Calu3 (cell line): ENCODE results near the gene RNF144A. TPM values are rescaled to one million over a fixed set of nuclear protein-coding genes. Genes with fewer than 3 reads are reported as not detected.

Experiments
- BruUV-seq: library from RNA; stranded (reverse); fragments of 400-500 nt; replicated peaks from 2 replicates; lab custom pipeline; 2021; lab: Mats Ljungman, UMichigan
- CTCF ChIA-PET: fragments of 300-600 bp; sonication (Branson Sonifier 250); formaldehyde crosslinking; loops from one replicate; lab custom pipeline; 2022; ENCODE audit warnings: antibody characterized with exemption; lab: Charles Lee
- DNase-seq: peaks from one replicate; pipeline ENCODE4 v3.0.0; 2022
- H3K27ac Mint-ChIP-seq: one replicate; pipeline ENCODE4 v1.8.0; 2022; ENCODE audit warnings: mixed read lengths; ENCODE audit not compliant: unreplicated experiment
- H3K27me3 Mint-ChIP-seq: one replicate; pipeline ENCODE4 v1.8.0; 2022; ENCODE audit warnings: mixed read lengths; ENCODE audit not compliant: unreplicated experiment
- H3K36me3 Mint-ChIP-seq: one replicate; pipeline ENCODE4 v1.8.0; 2022; ENCODE audit warnings: mild to moderate bottlenecking, moderate library complexity, mixed read lengths; ENCODE audit not compliant: insufficient read depth, unreplicated experiment
- H3K4me1 Mint-ChIP-seq: one replicate; pipeline ENCODE4 v1.8.0; 2022; ENCODE audit warnings: mild to moderate bottlenecking, low read depth, mixed read lengths; ENCODE audit not compliant: unreplicated experiment
- H3K4me3 Mint-ChIP-seq: one replicate; pipeline ENCODE4 v1.8.0; 2022; ENCODE audit warnings: mild to moderate bottlenecking, low read depth, moderate library complexity, mixed read lengths; ENCODE audit not compliant: unreplicated experiment
- H3K9me3 Mint-ChIP-seq: one replicate; pipeline ENCODE4 v1.8.0; 2022; ENCODE audit warnings: low read depth, mixed read lengths; ENCODE audit not compliant: unreplicated experiment
- intact Hi-C: fragments of 100-400 bp; cut with micrococcal nuclease; formaldehyde crosslinking; loops from one replicate; pipeline ENCODE4 v1.10.0; 2022; ENCODE audit not compliant: unreplicated experiment
- total RNA-seq: library from RNA; stranded (reverse); gene quantifications from 2 replicates; pipeline ENCODE4 v1.2.3, GENCODE V29; 2022
- TF ChIP-seq, protein P1 (sequence below): fragments of 200-600 bp; IDR thresholded peaks from one replicate; pipeline ENCODE4 v1.8.0; 2022; ENCODE audit warnings: antibody characterized with exemption; ENCODE audit not compliant: unreplicated experiment

RNF144A gene
- total RNA-seq, 1 experiment from 2014 or later, result 13.7 TPM

- peaks cover 7% of the 10 kb centered on the region for H3K27me3 Mint-ChIP-seq
- intact Hi-C loops, result no loop called here
- CTCF ChIA-PET, result no interaction called here
Observed at GRCh38 chr2:6908291-6908690, 8.9 kb upstream of the RNF144A start.

DNA sequence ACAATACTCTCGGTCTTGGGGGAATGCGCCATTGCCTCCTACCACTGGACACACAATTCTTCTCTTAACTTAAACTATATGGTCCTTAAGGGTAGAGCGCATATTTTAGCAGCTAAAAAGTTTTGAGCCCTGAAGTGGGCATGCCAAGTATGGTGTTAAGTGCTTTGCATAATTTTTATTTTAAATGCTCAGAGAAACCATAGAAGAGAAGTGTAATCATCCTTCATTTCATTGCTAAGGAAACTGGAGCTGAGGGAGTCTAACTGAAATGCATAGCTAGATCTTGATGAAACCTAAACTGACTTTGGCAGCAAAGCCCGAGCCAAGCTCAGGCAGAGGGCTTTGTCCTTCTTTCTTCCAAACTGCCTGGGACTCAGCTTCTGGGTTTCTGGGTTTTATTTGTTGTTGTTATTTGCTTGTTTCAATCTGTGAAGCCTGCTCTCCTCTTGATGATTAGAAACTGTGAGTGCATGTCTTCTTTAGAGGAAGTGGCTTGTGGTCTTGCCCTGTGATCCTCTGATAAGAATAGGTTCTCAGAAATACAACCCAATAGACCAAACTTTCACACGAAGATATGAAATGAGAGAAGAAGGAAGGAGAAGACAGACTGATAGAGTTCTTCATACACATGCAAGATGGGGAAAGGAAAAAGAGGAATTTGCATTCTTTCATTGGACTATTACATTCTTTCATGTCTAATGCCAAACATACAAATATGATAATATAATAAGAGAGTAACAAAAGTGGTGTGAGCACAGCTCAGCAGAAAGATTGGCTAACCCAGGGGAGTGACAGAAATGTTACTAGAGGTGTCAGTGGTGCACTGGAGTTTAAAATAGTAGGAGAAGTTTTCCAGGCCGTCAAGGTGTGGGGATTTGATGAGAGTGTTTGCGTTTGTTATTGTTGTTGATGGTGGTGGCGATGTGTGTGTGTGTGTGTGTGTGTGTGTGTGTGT is 7.5 kb upstream of the RNF144A start:
- Mint-ChIP-seq H3K9me3 (no peaks in the 10 kb centered on the region), H3K4me1 (peaks cover 21% of the 10 kb centered on the region), H3K4me3 (no peak overlapping the region), H3K27me3 (no peaks in the 10 kb centered on the region), H3K27ac (no peak overlapping the region), H3K36me3 (peaks cover 2% of the 10 kb centered on the region)
- BruUV-seq, result no TSS peak
- no peak for DNase-seq
- intact Hi-C loops, result no loop called here
- CTCF ChIA-PET, result interaction anchor here (0.5 kb wide), 1 partner anchor 43 kb away, joined by 3 read pairs; no protein-coding TSS in a partner anchor
- TF ChIP-seq, protein P1, sequence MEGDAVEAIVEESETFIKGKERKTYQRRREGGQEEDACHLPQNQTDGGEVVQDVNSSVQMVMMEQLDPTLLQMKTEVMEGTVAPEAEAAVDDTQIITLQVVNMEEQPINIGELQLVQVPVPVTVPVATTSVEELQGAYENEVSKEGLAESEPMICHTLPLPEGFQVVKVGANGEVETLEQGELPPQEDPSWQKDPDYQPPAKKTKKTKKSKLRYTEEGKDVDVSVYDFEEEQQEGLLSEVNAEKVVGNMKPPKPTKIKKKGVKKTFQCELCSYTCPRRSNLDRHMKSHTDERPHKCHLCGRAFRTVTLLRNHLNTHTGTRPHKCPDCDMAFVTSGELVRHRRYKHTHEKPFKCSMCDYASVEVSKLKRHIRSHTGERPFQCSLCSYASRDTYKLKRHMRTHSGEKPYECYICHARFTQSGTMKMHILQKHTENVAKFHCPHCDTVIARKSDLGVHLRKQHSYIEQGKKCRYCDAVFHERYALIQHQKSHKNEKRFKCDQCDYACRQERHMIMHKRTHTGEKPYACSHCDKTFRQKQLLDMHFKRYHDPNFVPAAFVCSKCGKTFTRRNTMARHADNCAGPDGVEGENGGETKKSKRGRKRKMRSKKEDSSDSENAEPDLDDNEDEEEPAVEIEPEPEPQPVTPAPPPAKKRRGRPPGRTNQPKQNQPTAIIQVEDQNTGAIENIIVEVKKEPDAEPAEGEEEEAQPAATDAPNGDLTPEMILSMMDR, result no peak

More at GRCh38 chr2:6908291-6908690, 8.9 kb upstream of the RNF144A start:
- BruUV-seq, result no TSS peak
- H3K9me3 Mint-ChIP-seq, result no peaks in the 10 kb centered on the region
- H3K4me1 Mint-ChIP-seq, result peaks cover 10% of the 10 kb centered on the region
- no peak overlapping the region for H3K27ac Mint-ChIP-seq
- H3K4me3 Mint-ChIP-seq, result no peak overlapping the region
- TF ChIP-seq, protein P1, result no peak
- H3K36me3 Mint-ChIP-seq, result no peaks in the 10 kb centered on the region
- no peak for DNase-seq

GRCh38 chr2:6911721-6912120 is 5.5 kb upstream of the RNF144A start:
- no peaks in the 10 kb centered on the region for H3K9me3 Mint-ChIP-seq
- H3K4me1 Mint-ChIP-seq, result peaks cover 34% of the 10 kb centered on the region
- no peak overlapping the region for H3K4me3 Mint-ChIP-seq
- H3K36me3 Mint-ChIP-seq, result peaks cover 7% of the 10 kb centered on the region
- BruUV-seq, result no TSS peak
- no peak overlapping the region for H3K27ac Mint-ChIP-seq
- CTCF ChIA-PET, result no interaction called here
- intact Hi-C loops, result no loop called here
- DNase-seq, result no peak
- TF ChIP-seq, protein P1, result no peak
- no peaks in the 10 kb centered on the region for H3K27me3 Mint-ChIP-seq

DNA sequence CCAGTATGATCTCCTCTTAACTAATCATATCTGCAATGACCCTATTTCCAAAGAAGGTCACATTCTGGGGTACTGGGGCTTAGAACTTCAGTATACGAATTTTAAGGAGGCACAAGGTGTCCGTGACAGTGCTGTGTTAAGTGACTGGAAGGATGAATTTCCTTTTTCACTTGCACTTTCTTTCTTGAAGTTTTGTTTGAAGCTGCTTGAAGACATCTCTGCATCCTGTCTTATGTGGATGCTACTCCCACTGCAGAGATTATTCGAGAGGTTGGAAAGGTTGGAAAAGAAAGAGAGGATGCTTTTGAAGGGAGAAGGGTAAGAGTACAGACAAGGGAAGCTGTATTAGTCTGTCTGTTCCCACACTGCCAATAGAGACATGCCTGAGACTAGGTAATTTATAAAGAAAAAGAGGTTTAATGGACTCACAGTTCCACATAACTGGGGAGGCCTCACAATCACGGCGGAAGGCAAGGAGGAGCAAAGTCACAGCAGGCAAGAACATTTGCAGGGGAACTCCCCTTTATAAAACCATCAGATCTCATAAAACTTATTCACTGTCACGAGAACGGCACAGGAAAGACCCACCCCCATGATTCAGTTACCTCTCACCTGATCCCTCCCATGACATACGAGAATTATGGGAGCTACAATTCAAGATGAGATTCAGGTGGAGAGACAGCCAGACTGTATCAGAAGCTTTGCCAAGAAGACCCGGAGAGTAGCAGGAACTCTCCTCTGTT is 3.6 kb upstream of the RNF144A start:
- TF ChIP-seq, protein P1, result no peak
- Mint-ChIP-seq H3K4me1 (peaks cover 34% of the 10 kb centered on the region), H3K27ac (no peak overlapping the region), H3K9me3 (no peaks in the 10 kb centered on the region), H3K4me3 (no peak overlapping the region), H3K27me3 (no peaks in the 10 kb centered on the region), H3K36me3 (peaks cover 10% of the 10 kb centered on the region)
- intact Hi-C loops, result no loop called here
- DNase-seq, result no peak
- CTCF ChIA-PET, result interaction anchor here (1.6 kb wide), 1 partner anchor 101 kb away, joined by 5 read pairs; no protein-coding TSS in a partner anchor
- BruUV-seq, result no TSS peak
